MM.1S (cell line): ENCODE data around the gene FBXW12.
"Not testable (repeated sequence)": the region's sequence is repeated elsewhere in the genome, so short reads cannot be mapped to it uniquely, and the experiment has no call there.

Source experiments
- DNase-seq: peaks from one replicate; pipeline ENCODE4 v3.0.0-alpha.2; 2015
- H2AFZ ChIP-seq: fragments of 300-600 bp; sonication (generic); 2 replicates; pipeline ENCODE4 v1.6.0; 2016; ENCODE audit warnings: antibody characterized with exemption, low read length
- H3F3A ChIP-seq: fragments of 300-600 bp; sonication (generic); 2 replicates; pipeline ENCODE4 v1.6.1; 2016; ENCODE audit warnings: mild to moderate bottlenecking, antibody characterized with exemption, low read length, moderate library complexity, mixed read lengths; ENCODE audit not compliant: insufficient read depth
- H3K27ac ChIP-seq: fragments of 300-600 bp; sonication (generic); 2 replicates; pipeline ENCODE4 v1.5.1; 2016; ENCODE audit warnings: mild to moderate bottlenecking, low read length
- H3K27me3 ChIP-seq: fragments of 300-600 bp; sonication (generic); replicated peaks from 2 replicates; pipeline ENCODE4 v1.6.0; 2016; ENCODE audit warnings: low read length; ENCODE audit not compliant: insufficient read depth
- H3K36me3 ChIP-seq: fragments of 300-600 bp; sonication (generic); replicated peaks from 2 replicates; pipeline ENCODE4 v1.6.1; 2016; ENCODE audit warnings: mild to moderate bottlenecking, low read length, mixed read lengths; ENCODE audit not compliant: insufficient read depth
- H3K4me1 ChIP-seq: fragments of 300-600 bp; sonication (generic); 2 replicates; pipeline ENCODE4 v1.6.1; 2016; ENCODE audit warnings: low read length, mixed read lengths
- H3K4me2 ChIP-seq: fragments of 300-600 bp; sonication (generic); 2 replicates; pipeline ENCODE4 v1.6.0; 2016; ENCODE audit warnings: low read depth, low read length
- H3K4me3 ChIP-seq: fragments of 300-600 bp; sonication (generic); 2 replicates; pipeline ENCODE4 v1.5.1; 2016; ENCODE audit warnings: low read length, mixed read lengths
- H3K79me2 ChIP-seq: fragments of 300-600 bp; sonication (generic); 2 replicates; pipeline ENCODE4 v1.6.1; 2016; ENCODE audit warnings: mixed run types, low read length, mixed read lengths
- H3K9ac ChIP-seq: fragments of 300-600 bp; sonication (generic); 2 replicates; pipeline ENCODE4 v1.6.1; 2016; ENCODE audit warnings: low read length, mixed read lengths
- H3K9me2 ChIP-seq: fragments of 300-600 bp; sonication (generic); replicated peaks from 2 replicates; pipeline ENCODE4 v1.6.1; 2016; ENCODE audit warnings: mild to moderate bottlenecking, low read length, mixed read lengths; ENCODE audit not compliant: insufficient read depth
- H3K9me3 ChIP-seq: fragments of 300-600 bp; sonication (generic); replicated peaks from 2 replicates; pipeline ENCODE4 v1.6.1; 2016; ENCODE audit warnings: mild to moderate bottlenecking, low read length, mixed read lengths; ENCODE audit not compliant: insufficient read depth
- H4K20me1 ChIP-seq: fragments of 300-600 bp; sonication (generic); 2 replicates; pipeline ENCODE4 v1.6.1; 2016; ENCODE audit warnings: mild to moderate bottlenecking, low read length, moderate library complexity, mixed read lengths; ENCODE audit not compliant: insufficient read depth
- CTCF ChIP-seq: fragments of 300-600 bp; sonication (generic); IDR thresholded peaks from 2 replicates; pipeline ENCODE4 v1.5.1; 2016; ENCODE audit warnings: antibody characterized with exemption, low read length, mixed read lengths
- EZH2 ChIP-seq: fragments of 300-600 bp; sonication (generic); optimal IDR thresholded peaks from 2 replicates; pipeline ENCODE3; 2017; ENCODE audit warnings: low read depth, mild to moderate bottlenecking, antibody characterized with exemption, low read length, mixed read lengths
- EZH2phosphoT487 ChIP-seq: fragments of 300-600 bp; sonication (generic); IDR thresholded peaks from 2 replicates; pipeline ENCODE4 v1.6.1; 2018; ENCODE audit warnings: antibody characterized with exemption, low read length

The FBXW12 gene

DNA sequence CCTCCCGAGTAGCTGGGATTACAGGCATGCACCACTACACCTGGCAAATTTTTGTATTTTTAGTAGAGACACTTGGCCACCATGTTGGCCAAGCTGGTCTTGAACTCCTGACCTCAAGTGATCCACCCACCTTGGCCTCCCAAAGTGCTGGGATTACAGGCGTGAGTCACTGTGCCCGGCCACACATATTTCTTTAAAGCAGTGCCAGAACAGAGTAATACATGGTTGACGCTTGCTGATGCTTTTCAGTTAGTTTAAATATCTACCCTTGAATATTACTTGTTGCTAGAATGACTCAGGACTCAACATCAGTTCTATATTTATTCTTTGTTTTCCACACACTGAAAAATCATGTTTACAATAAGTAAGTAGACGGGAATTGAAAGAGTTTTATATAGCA lies 34.5 kb upstream of the FBXW12 start:
- H4K20me1 ChIP-seq, H3K36me3 ChIP-seq, H3K79me2 ChIP-seq, H3K4me3 ChIP-seq, H3K27ac ChIP-seq, H3K9me2 ChIP-seq, DNase-seq, H2AFZ ChIP-seq, H3K4me2 ChIP-seq, H3K9me3 ChIP-seq, H3K9ac ChIP-seq, H3K4me1 ChIP-seq, H3K27me3 ChIP-seq, H3F3A ChIP-seq: not testable (repeated sequence)

- Histone ChIP-seq H3K36me3 (no peaks in the 10 kb centered on the region), H3K9me3 (no peaks in the 10 kb centered on the region), H3F3A (no peaks in the 10 kb centered on the region), H3K4me1 (no peaks in the 10 kb centered on the region), H3K9ac (no peak overlapping the region), H4K20me1 (no peaks in the 10 kb centered on the region), H2AFZ (no peak overlapping the region), H3K9me2 (no peaks in the 10 kb centered on the region), H3K4me3 (no peak overlapping the region), H3K79me2 (no peaks in the 10 kb centered on the region), H3K27ac (no peak overlapping the region), H3K4me2 (no peak overlapping the region), H3K27me3 (no peaks in the 10 kb centered on the region)
- DNase-seq: no peak
- TF ChIP-seq EZH2 (no peak), EZH2phosphoT487 (no peak), CTCF (no peak)
These were observed 33.4 kb upstream of the FBXW12 start for GRCh38 chr3:48338635-48339034.

DNA sequence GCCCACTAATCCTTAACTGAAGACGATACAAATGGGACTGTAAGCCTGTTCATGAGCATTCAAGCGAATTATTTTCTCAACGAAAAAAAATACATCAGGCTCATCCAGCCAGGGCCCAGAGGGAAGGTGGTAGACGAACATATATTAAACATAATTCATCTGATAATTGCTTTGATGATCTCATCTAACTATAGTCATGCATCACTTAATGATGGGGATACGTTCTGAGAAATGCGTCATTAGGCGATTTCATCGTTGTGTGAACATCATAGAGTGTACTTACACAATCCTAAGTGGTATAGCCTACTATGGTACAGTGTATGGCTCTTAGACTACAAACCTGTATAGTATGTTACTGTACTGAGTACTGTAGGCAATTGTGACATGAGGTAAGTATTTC lies 28.6 kb upstream of the FBXW12 start:
- no peaks in the 10 kb centered on the region for H3F3A ChIP-seq
- H4K20me1 ChIP-seq: no peaks in the 10 kb centered on the region
- H3K36me3 ChIP-seq: no peaks in the 10 kb centered on the region
- H3K9ac ChIP-seq: no peak overlapping the region
- DNase-seq: no peak
- no peaks in the 10 kb centered on the region for H3K79me2 ChIP-seq
- H3K27me3 ChIP-seq: no peaks in the 10 kb centered on the region
- H3K27ac ChIP-seq: no peak overlapping the region
- TF ChIP-seq CTCF (no peak), EZH2phosphoT487 (no peak), EZH2 (no peak)
- no peak overlapping the region for H3K4me2 ChIP-seq
- no peaks in the 10 kb centered on the region for H3K9me2 ChIP-seq
- H2AFZ ChIP-seq: no peak overlapping the region
- H3K4me1 ChIP-seq: no peaks in the 10 kb centered on the region
- H3K9me3 ChIP-seq: no peaks in the 10 kb centered on the region
- no peak overlapping the region for H3K4me3 ChIP-seq

GRCh38 chr3:48344867-48345507 lies 27.0 kb upstream of the FBXW12 start:
- Histone ChIP-seq H3F3A (no peaks in the 10 kb centered on the region), H3K27me3 (no peaks in the 10 kb centered on the region), H3K9me3 (no peaks in the 10 kb centered on the region), H2AFZ (no peak overlapping the region), H3K4me1 (no peaks in the 10 kb centered on the region), H3K27ac (no peak overlapping the region), H3K4me2 (no peak overlapping the region), H3K9ac (no peak overlapping the region), H3K9me2 (no peaks in the 10 kb centered on the region), H3K79me2 (no peaks in the 10 kb centered on the region), H4K20me1 (no peaks in the 10 kb centered on the region), H3K4me3 (no peak overlapping the region), H3K36me3 (no peaks in the 10 kb centered on the region)
- no peak for TF ChIP-seq EZH2
- TF ChIP-seq CTCF: no peak
- no peak for TF ChIP-seq EZH2phosphoT487
- no peak for DNase-seq
